ENCODE results near the gene UBAC2. TPM values are rescaled to one million over a fixed set of nuclear protein-coding genes. Genes with fewer than 3 reads are reported as not detected.

The UBAC2 gene
- total RNA-seq, 4 donors from 2014 or later: 51.0 to 71.5 (median 61.1) TPM

- no peaks in the 10 kb centered on the region for H3K36me3 ChIP-seq
- intact Hi-C loops (cut with DNase I; ENCODE audit: low total_unique reads): no loop called here
- TF ChIP-seq CTCF (IDR thresholded peaks at IDR 0.05 in 4 of 5, conservative IDR thresholded peaks at IDR 0.05 in 1 of 5): no peak
- TF ChIP-seq POLR2A (IDR thresholded peaks at IDR 0.05): no peak
- peak overlapping the region; percentile 57 to 72 (median 62) for H3K27ac ChIP-seq
- H3K4me1 ChIP-seq: peaks cover 21 to 46% of the 10 kb centered on the region in 2 donors
- H3K27me3 ChIP-seq: no peaks in the 10 kb centered on the region
- ATAC-seq (peak in 1 of 2 donors; percentile 83), DNase-seq (no peak)
- in situ Hi-C loops (cut with MboI; ENCODE audit: low sequenced_read_pairs in 4 of 4): loop anchor here (5.0 to 25.0 kb wide), 2 partner anchors 86 to 174 kb away; no protein-coding TSS in a partner anchor
- H3K9me3 ChIP-seq: no peaks in the 10 kb centered on the region
- no peak overlapping the region for H3K4me3 ChIP-seq
Measured at GRCh38 chr13:99263126-99263785, 62.6 kb downstream of the UBAC2 start.

- Histone ChIP-seq H3K36me3 (no peaks in the 10 kb centered on the region), H3K27me3 (no peaks in the 10 kb centered on the region), H3K9me3 (no peaks in the 10 kb centered on the region), H3K4me1 (peaks cover 24 to 50% of the 10 kb centered on the region in 2 donors), H3K4me3 (no peak overlapping the region), H3K27ac (peak overlapping the region; percentile 57 to 72 (median 62))
- in situ Hi-C loops (cut with MboI; ENCODE audit: low sequenced_read_pairs in 4 of 4): loop anchor here (5.0 to 25.0 kb wide), 2 partner anchors 87 to 173 kb away; no protein-coding TSS in a partner anchor
- intact Hi-C loops (cut with DNase I; ENCODE audit: low total_unique reads): no loop called here
- ATAC-seq (peak; percentile 15 to 16), DNase-seq (no peak)
- TF ChIP-seq CTCF (IDR thresholded peaks at IDR 0.05 in 4 of 5, conservative IDR thresholded peaks at IDR 0.05 in 1 of 5) (no peak), POLR2A (IDR thresholded peaks at IDR 0.05) (no peak)
Measured at GRCh38 chr13:99264051-99264450, 63.4 kb downstream of the UBAC2 start.

GRCh38 chr13:99265162-99265800 is 64.6 kb downstream of the UBAC2 start:
- DNase-seq (no peak), ATAC-seq (no peak)
- no peak overlapping the region for H3K4me3 ChIP-seq
- in situ Hi-C loops (cut with MboI; ENCODE audit: low sequenced_read_pairs in 4 of 4): loop anchor here in 3 of 4 donors (5.0 to 25.0 kb wide), 2 partner anchors 172 kb away; no protein-coding TSS in a partner anchor
- intact Hi-C loops (cut with DNase I; ENCODE audit: low total_unique reads): loop anchor here (5.0 kb wide), 1 partner anchor 48 kb away; no protein-coding TSS in a partner anchor
- no peaks in the 10 kb centered on the region for H3K36me3 ChIP-seq
- H3K9me3 ChIP-seq: no peaks in the 10 kb centered on the region
- no peak for TF ChIP-seq CTCF (IDR thresholded peaks at IDR 0.05 in 4 of 5, conservative IDR thresholded peaks at IDR 0.05 in 1 of 5)
- no peak for TF ChIP-seq POLR2A (IDR thresholded peaks at IDR 0.05)
- H3K4me1 ChIP-seq: peaks cover 36 to 45% of the 10 kb centered on the region in 2 donors
- H3K27ac ChIP-seq: peak overlapping the region in 3 of 4 donors; percentile 34 to 62 (median 57)
- H3K27me3 ChIP-seq: no peaks in the 10 kb centered on the region

- TF ChIP-seq POLR2A (IDR thresholded peaks at IDR 0.05) (no peak), CTCF (IDR thresholded peaks at IDR 0.05 in 4 of 5, conservative IDR thresholded peaks at IDR 0.05 in 1 of 5) (peak; percentile 44 to 70 (median 65))
- Histone ChIP-seq H3K27me3 (no peaks in the 10 kb centered on the region), H3K36me3 (no peaks in the 10 kb centered on the region), H3K4me1 (peaks cover 38 to 43% of the 10 kb centered on the region in 2 donors), H3K9me3 (no peaks in the 10 kb centered on the region), H3K4me3 (no peak overlapping the region), H3K27ac (peak overlapping the region in 2 of 4 donors; percentile 57 to 62)
- in situ Hi-C loops (cut with MboI; ENCODE audit: low sequenced_read_pairs in 4 of 4) (loop anchor here in 3 of 4 donors (5.0 to 25.0 kb wide), 2 partner anchors 171 kb away; no protein-coding TSS in a partner anchor), intact Hi-C loops (cut with DNase I; ENCODE audit: low total_unique reads) (loop anchor here (1.0 to 5.0 kb wide), 3 partner anchors 49 to 90 kb away; partner anchors contain the start of gene UBAC2)
- DNase-seq (no peak), ATAC-seq (peak; percentile 42 to 76)
Measured at GRCh38 chr13:99265821-99266426, 65.3 kb downstream of the UBAC2 start.
